ENCODE results near the gene ZNF341.

GRCh38 chr20:33686984-33687366, 44.8 kb upstream of the ZNF341 start:
- TF ChIP-seq CTCF (IDR thresholded peaks at IDR 0.05) (no peak), EP300 (IDR thresholded peaks at IDR 0.05) (no peak), POLR2A (IDR thresholded peaks at IDR 0.05) (no peak), POLR2AphosphoS5 (IDR thresholded peaks at IDR 0.05) (no peak)
